ENCODE data around the gene HNF4A.

GRCh38 chr20:44362466-44362940 is 7.0 kb downstream of the HNF4A start:
- no peak for TF ChIP-seq CTCF (conservative IDR thresholded peaks at IDR 0.05; ENCODE audit: low read depth, low read length)
- no peak for TF ChIP-seq POLR2A (IDR thresholded peaks at IDR 0.05; ENCODE audit: low read depth, low read length)
- TF ChIP-seq SMC3 (IDR thresholded peaks at IDR 0.05; ENCODE audit: low read depth, low read length), result no peak
- no peak for TF ChIP-seq RAD21 (IDR thresholded peaks at IDR 0.05; ENCODE audit: low read length)
- no peak for TF ChIP-seq NFE2L2 (IDR thresholded peaks at IDR 0.05; ENCODE audit: low read depth, low read length)
- TF ChIP-seq RCOR1 (IDR thresholded peaks at IDR 0.05; ENCODE audit: insufficient replicate concordance, low read length), result no peak
- TF ChIP-seq MAFK (IDR thresholded peaks at IDR 0.05; ENCODE audit: low read depth, low read length), result no peak
